ENCODE data around the gene MAPK1.

- TF ChIP-seq, protein P1, sequence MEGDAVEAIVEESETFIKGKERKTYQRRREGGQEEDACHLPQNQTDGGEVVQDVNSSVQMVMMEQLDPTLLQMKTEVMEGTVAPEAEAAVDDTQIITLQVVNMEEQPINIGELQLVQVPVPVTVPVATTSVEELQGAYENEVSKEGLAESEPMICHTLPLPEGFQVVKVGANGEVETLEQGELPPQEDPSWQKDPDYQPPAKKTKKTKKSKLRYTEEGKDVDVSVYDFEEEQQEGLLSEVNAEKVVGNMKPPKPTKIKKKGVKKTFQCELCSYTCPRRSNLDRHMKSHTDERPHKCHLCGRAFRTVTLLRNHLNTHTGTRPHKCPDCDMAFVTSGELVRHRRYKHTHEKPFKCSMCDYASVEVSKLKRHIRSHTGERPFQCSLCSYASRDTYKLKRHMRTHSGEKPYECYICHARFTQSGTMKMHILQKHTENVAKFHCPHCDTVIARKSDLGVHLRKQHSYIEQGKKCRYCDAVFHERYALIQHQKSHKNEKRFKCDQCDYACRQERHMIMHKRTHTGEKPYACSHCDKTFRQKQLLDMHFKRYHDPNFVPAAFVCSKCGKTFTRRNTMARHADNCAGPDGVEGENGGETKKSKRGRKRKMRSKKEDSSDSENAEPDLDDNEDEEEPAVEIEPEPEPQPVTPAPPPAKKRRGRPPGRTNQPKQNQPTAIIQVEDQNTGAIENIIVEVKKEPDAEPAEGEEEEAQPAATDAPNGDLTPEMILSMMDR (IDR thresholded peaks at IDR 0.05): no peak
- TF ChIP-seq POLR2AphosphoS5 (IDR thresholded peaks at IDR 0.05) (no peak), POLR2A (IDR thresholded peaks at IDR 0.05) (no peak)
Observed at GRCh38 chr22:21903283-21903682, 35.8 kb upstream of the MAPK1 start.

All from suprapubic skin (tissue), 4 donors.